Caco-2 (cell line): Measurements from ENCODE around the gene TMEM53. TPM values are rescaled to one million over a fixed set of nuclear protein-coding genes. Genes with fewer than 3 reads are reported as not detected.

ENCODE experiments used
- BruUV-seq: library from RNA; stranded (reverse); fragments of 400-500 nt; replicated peaks from 2 replicates; lab custom pipeline; 2021; lab: Mats Ljungman, UMichigan
- CTCF ChIA-PET: fragments of 300-600 bp; sonication (Branson Sonifier 250); formaldehyde crosslinking; loops from one replicate; lab custom pipeline; 2022; ENCODE audit warnings: antibody characterized with exemption; lab: Charles Lee
- POLR2A ChIA-PET: fragments of 300-600 bp; sonication (Branson Sonifier 250); formaldehyde crosslinking; loops from one replicate; lab custom pipeline; 2022; ENCODE audit warnings: antibody characterized with exemption; lab: Charles Lee
- DNase-seq, 2 experiments: peaks; one replicate each; pipeline versions ENCODE4 v3.0.0 to v3.0.0-alpha.2; 2020 to 2022
- H3K27me3 ChIP-seq: replicated peaks from 2 replicates; pipeline ENCODE4 v1.6.0; 2011; ENCODE audit warnings: low read length; ENCODE audit not compliant: control insufficient read depth, insufficient read depth
- H3K36me3 ChIP-seq: 2 replicates; pipeline ENCODE4 v1.5.1; 2011; ENCODE audit warnings: low read length; ENCODE audit not compliant: control insufficient read depth, insufficient read depth
- H3K4me1 ChIP-seq: fragments of 250-450 bp; sonication (Bioruptor Pico); 2 replicates; pipeline ENCODE4 v1.5.1; 2020; ENCODE audit warnings: mild to moderate bottlenecking
- H3K4me3 ChIP-seq: 2 replicates; pipeline ENCODE4 v1.5.1; 2011; ENCODE audit warnings: low read depth, mild to moderate bottlenecking, control low read depth, low read length
- H3K9me3 ChIP-seq: fragments of 250-450 bp; sonication (Bioruptor Pico); 2 replicates; pipeline ENCODE4 v1.5.1; 2020; ENCODE audit warnings: mild to moderate bottlenecking, moderate library complexity
- H3K27ac Mint-ChIP-seq: one replicate; pipeline ENCODE4 v1.8.0; 2022; ENCODE audit warnings: mixed read lengths; ENCODE audit not compliant: unreplicated experiment
- H3K27me3 Mint-ChIP-seq: one replicate; pipeline ENCODE4 v1.8.0; 2022; ENCODE audit warnings: mixed read lengths; ENCODE audit not compliant: insufficient read depth, unreplicated experiment
- H3K36me3 Mint-ChIP-seq: one replicate; pipeline ENCODE4 v1.8.0; 2022; ENCODE audit warnings: mild to moderate bottlenecking, mixed read lengths; ENCODE audit not compliant: insufficient read depth, unreplicated experiment
- H3K4me1 Mint-ChIP-seq: one replicate; pipeline ENCODE4 v1.8.0; 2022; ENCODE audit warnings: low read depth, mixed read lengths; ENCODE audit not compliant: unreplicated experiment
- H3K4me3 Mint-ChIP-seq: one replicate; pipeline ENCODE4 v1.8.0; 2022; ENCODE audit warnings: mild to moderate bottlenecking, moderate library complexity, mixed read lengths; ENCODE audit not compliant: unreplicated experiment
- H3K9me3 Mint-ChIP-seq: one replicate; pipeline ENCODE4 v1.8.0; 2022; ENCODE audit warnings: mixed read lengths; ENCODE audit not compliant: unreplicated experiment
- CTCF ChIP-seq, 2 experiments: fragments of 200-600 bp in 1 of 2; IDR thresholded peaks; 1 replicate in 1 of 2; 2 replicates in 1 of 2; pipeline versions ENCODE4 v1.5.1 to v1.8.0; 2011 to 2022; ENCODE audit warnings: antibody characterized with exemption in 1 of 2, control low read depth in 1 of 2, inconsistent platforms in 1 of 2, low read depth in 1 of 2, low read length in 1 of 2, mild to moderate bottlenecking in 1 of 2, moderate library complexity in 1 of 2; ENCODE audit not compliant: insufficient read depth in 1 of 2, severe bottlenecking in 1 of 2, unreplicated experiment in 1 of 2
- intact Hi-C: fragments of 100-400 bp; cut with micrococcal nuclease; formaldehyde crosslinking; loops from one replicate; pipeline ENCODE4 v1.10.0; 2022; ENCODE audit not compliant: unreplicated experiment
- total RNA-seq: library from RNA; stranded (reverse); gene quantifications from 2 replicates; pipeline ENCODE4 v1.2.3, GENCODE V29; 2022

The TMEM53 gene
- total RNA-seq, 1 experiment from 2014 or later, result 4.4 TPM

GRCh38 chr1:44689447-44689765 lies 15.1 kb upstream of the TMEM53 start:
- TF ChIP-seq CTCF (IDR thresholded peaks at IDR 0.05; ENCODE audit: insufficient read depth in 1 of 2, low read depth in 1 of 2, low read length in 1 of 2, severe bottlenecking in 1 of 2, unreplicated experiment in 1 of 2), result no peak
- POLR2A ChIA-PET, result no interaction called here
- no peak overlapping the region for H3K27ac Mint-ChIP-seq

DNA sequence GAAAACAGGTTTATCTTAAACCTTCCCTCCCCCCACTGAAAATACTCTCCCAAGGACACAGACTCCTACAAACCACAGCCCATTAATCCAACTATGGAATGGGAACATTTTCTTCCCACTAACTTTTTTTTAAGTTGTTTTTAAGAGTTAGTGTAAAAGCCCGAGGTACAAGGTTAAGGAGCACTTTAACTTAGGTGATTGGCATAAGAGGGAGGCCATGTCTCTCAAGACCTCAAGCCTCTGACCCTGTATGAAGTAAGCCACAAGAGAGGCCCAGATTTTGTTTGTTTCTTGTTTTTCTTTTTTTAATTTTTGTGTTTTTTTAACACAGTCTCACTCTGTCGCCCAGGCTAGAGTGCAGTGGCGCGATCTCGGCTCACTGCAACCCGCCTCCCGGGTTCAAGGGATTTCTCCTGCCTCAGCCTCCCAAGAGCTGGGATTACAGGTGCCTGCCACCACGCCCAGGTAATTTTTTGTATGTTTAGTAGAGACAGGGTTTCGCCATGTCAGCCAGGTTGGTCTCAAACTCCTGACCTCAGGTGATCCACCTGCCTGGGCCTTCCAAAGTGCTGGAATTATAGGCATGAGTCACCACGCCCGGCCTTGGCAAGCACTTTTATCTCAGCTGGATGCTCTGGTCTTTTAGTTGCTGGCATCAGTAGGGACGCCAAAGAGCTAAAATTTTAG lies 14.6 kb upstream of the TMEM53 start:
- no TSS peak for BruUV-seq
- ChIA-PET CTCF (no interaction called here), POLR2A (no interaction called here)
- no peaks in the 10 kb centered on the region for H3K4me1 Mint-ChIP-seq
- H3K27me3 Mint-ChIP-seq, result peaks cover 2% of the 10 kb centered on the region
- no peaks in the 10 kb centered on the region for H3K9me3 ChIP-seq
- TF ChIP-seq CTCF (IDR thresholded peaks at IDR 0.05; ENCODE audit: insufficient read depth in 1 of 2, low read depth in 1 of 2, low read length in 1 of 2, severe bottlenecking in 1 of 2, unreplicated experiment in 1 of 2), result no peak
- no peaks in the 10 kb centered on the region for H3K27me3 ChIP-seq
- no peak for DNase-seq
- H3K4me3 Mint-ChIP-seq, result no peak overlapping the region
- no peaks in the 10 kb centered on the region for H3K4me1 ChIP-seq
- no peaks in the 10 kb centered on the region for H3K36me3 ChIP-seq
- peaks cover 3% of the 10 kb centered on the region for H3K36me3 Mint-ChIP-seq
- intact Hi-C loops, result no loop called here
- H3K9me3 Mint-ChIP-seq, result no peaks in the 10 kb centered on the region
- no peak overlapping the region for H3K27ac Mint-ChIP-seq
- no peak overlapping the region for H3K4me3 ChIP-seq

More at GRCh38 chr1:44689447-44689765, 15.1 kb upstream of the TMEM53 start:
- H3K9me3 ChIP-seq, result no peaks in the 10 kb centered on the region
- no peaks in the 10 kb centered on the region for H3K4me1 ChIP-seq
- H3K4me1 Mint-ChIP-seq, result no peaks in the 10 kb centered on the region
- BruUV-seq, result no TSS peak
- H3K9me3 Mint-ChIP-seq, result no peaks in the 10 kb centered on the region
- H3K4me3 ChIP-seq, result no peak overlapping the region
- CTCF ChIA-PET, result no interaction called here
- no peaks in the 10 kb centered on the region for H3K36me3 ChIP-seq
- H3K27me3 Mint-ChIP-seq, result peaks cover 3% of the 10 kb centered on the region
- intact Hi-C loops, result no loop called here
- no peak for DNase-seq
- no peak overlapping the region for H3K4me3 Mint-ChIP-seq
- H3K27me3 ChIP-seq, result no peaks in the 10 kb centered on the region
- H3K36me3 Mint-ChIP-seq, result peaks cover 4% of the 10 kb centered on the region

DNA sequence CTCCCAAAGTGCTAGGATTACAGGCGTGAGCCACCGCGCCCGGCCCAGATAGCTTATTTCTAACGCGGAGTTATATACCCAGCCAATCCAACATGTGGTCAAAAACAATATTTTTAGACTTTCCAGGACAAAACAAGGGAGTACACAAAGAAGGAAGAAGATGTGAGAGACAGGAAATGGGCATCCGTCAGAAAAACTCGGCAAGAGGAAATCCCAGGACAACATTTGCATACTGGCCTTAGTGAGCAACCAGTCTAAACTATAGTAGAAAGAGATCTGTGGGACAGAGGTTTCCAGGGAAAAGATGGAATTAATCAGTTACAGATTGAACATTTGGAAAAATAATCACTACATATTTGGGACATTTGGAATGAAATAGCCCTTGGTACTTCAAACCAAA lies 11.6 kb upstream of the TMEM53 start:
- no peaks in the 10 kb centered on the region for H3K4me1 Mint-ChIP-seq
- DNase-seq, result no peak
- no peaks in the 10 kb centered on the region for H3K27me3 Mint-ChIP-seq
- POLR2A ChIA-PET, result no interaction called here
- no peaks in the 10 kb centered on the region for H3K36me3 Mint-ChIP-seq
- intact Hi-C loops, result no loop called here
- no peak for TF ChIP-seq CTCF (IDR thresholded peaks at IDR 0.05; ENCODE audit: insufficient read depth in 1 of 2, low read depth in 1 of 2, low read length in 1 of 2, severe bottlenecking in 1 of 2, unreplicated experiment in 1 of 2)
- H3K4me3 Mint-ChIP-seq, result no peak overlapping the region
- no peak overlapping the region for H3K4me3 ChIP-seq
- CTCF ChIA-PET, result no interaction called here
- H3K4me1 ChIP-seq, result no peaks in the 10 kb centered on the region
- no peaks in the 10 kb centered on the region for H3K9me3 Mint-ChIP-seq
- BruUV-seq, result no TSS peak
- H3K36me3 ChIP-seq, result no peaks in the 10 kb centered on the region
- no peaks in the 10 kb centered on the region for H3K27me3 ChIP-seq
- H3K9me3 ChIP-seq, result no peaks in the 10 kb centered on the region
- H3K27ac Mint-ChIP-seq, result no peak overlapping the region
